Measurements from ENCODE around the gene FOXP1. TPM values are rescaled to one million over a fixed set of nuclear protein-coding genes. Genes with fewer than 3 reads are reported as not detected.
A peak's percentile ranks its signal among the peaks of the same experiment; 100 is the strongest.

FOXP1 gene
- total and polyA plus RNA-seq, 8 donors = 95.1 to 143 (median 123) TPM

- no peak overlapping the region for H3K4me3 ChIP-seq
- H3K36me3 ChIP-seq = no peaks in the 10 kb centered on the region
Measured at GRCh38 chr3:71428841-71429596, 154.5 kb downstream of the FOXP1 start.

GRCh38 chr3:71425491-71426071 is 157.9 kb downstream of the FOXP1 start:
- Histone ChIP-seq H3K4me1 (peaks cover 10 to 40% of the 10 kb centered on the region in 2 donors), H3K27me3 (no peaks in the 10 kb centered on the region), H3K36me3 (no peaks in the 10 kb centered on the region), H3K4me3 (no peak overlapping the region), H3K27ac (no peak overlapping the region), H3K9me3 (no peaks in the 10 kb centered on the region)
- intact Hi-C loops (cut with DNase I) = no loop called here
- ATAC-seq (no peak), DNase-seq (no peak)
- TF ChIP-seq CTCF (IDR thresholded peaks at IDR 0.05) = no peak

More at GRCh38 chr3:71428841-71429596, 154.5 kb downstream of the FOXP1 start:
- Histone ChIP-seq H3K27me3 (no peaks in the 10 kb centered on the region), H3K9me3 (no peaks in the 10 kb centered on the region), H3K4me1 (peaks cover 10 to 27% of the 10 kb centered on the region in 2 donors), H3K27ac (peak overlapping the region; percentile 40 to 46)
- no peak for TF ChIP-seq CTCF (IDR thresholded peaks at IDR 0.05)
- intact Hi-C loops (cut with DNase I) = no loop called here
- peak; percentile 55 for ATAC-seq
- peak in 1 of 4 donors; percentile 62 for DNase-seq

GRCh38 chr3:71423151-71423906 is 160.2 kb downstream of the FOXP1 start:
- ATAC-seq (no peak), DNase-seq (no peak)
- Histone ChIP-seq H3K36me3 (no peaks in the 10 kb centered on the region), H3K4me1 (peaks cover 2 to 25% of the 10 kb centered on the region in 2 donors), H3K27ac (peak overlapping the region in 1 of 2 donors; percentile 10), H3K4me3 (no peak overlapping the region), H3K27me3 (no peaks in the 10 kb centered on the region), H3K9me3 (no peaks in the 10 kb centered on the region)
- intact Hi-C loops (cut with DNase I) = no loop called here
- peak in 1 of 2 donors; percentile 23 for TF ChIP-seq CTCF (IDR thresholded peaks at IDR 0.05)

- H3K27me3 ChIP-seq = no peaks in the 10 kb centered on the region
Measured at GRCh38 chr3:71421820-71422566, 161.5 kb downstream of the FOXP1 start.

More at GRCh38 chr3:71421820-71422566, 161.5 kb downstream of the FOXP1 start:
- H3K27ac ChIP-seq = no peak overlapping the region
- intact Hi-C loops (cut with DNase I) = no loop called here
- DNase-seq (no peak), ATAC-seq (no peak)
- H3K4me1 ChIP-seq = peaks cover 0 to 24% of the 10 kb centered on the region in 2 donors
- no peaks in the 10 kb centered on the region for H3K9me3 ChIP-seq
- no peak for TF ChIP-seq CTCF (IDR thresholded peaks at IDR 0.05)
- H3K4me3 ChIP-seq = no peak overlapping the region
- no peaks in the 10 kb centered on the region for H3K36me3 ChIP-seq
